Stimulated activated CD4-positive, alpha-beta T cell treated with anti-CD3 and anti-CD28 coated beads, Interleukin-15, amount 100 ng/mL, for 48 hours (primary cell): Measurements from ENCODE around the gene CTAGE15.
"Not testable (repeated sequence)": the region's sequence is repeated elsewhere in the genome, so short reads cannot be mapped to it uniquely, and the experiment has no call there.

Source experiments
- DNase-seq, 2 donors: peaks; one replicate each; pipeline ENCODE4 v3.0.0-alpha.2; 2020; ENCODE audit warnings: low read depth in 2 of 2

The CTAGE15 gene

GRCh38 chr7:143571501-143571900, at the start of gene CTAGE15:
TSS of gene CTAGE15 (plus strand) at chr7:143571801. CDS start at chr7:143571818, 17 bp downstream.
- DNase-seq: not testable (repeated sequence)

GRCh38 chr7:143522309-143522916, 49.2 kb upstream of the CTAGE15 start:
- not testable (repeated sequence) for DNase-seq

GRCh38 chr7:143531169-143531926, 40.3 kb upstream of the CTAGE15 start:
- not testable (repeated sequence) for DNase-seq

GRCh38 chr7:143531932-143532331, 39.7 kb upstream of the CTAGE15 start:
- DNase-seq: not testable (repeated sequence)

- not testable (repeated sequence) for DNase-seq
These were observed 38.3 kb upstream of the CTAGE15 start for GRCh38 chr7:143533213-143533839.

- DNase-seq: not testable (repeated sequence)
These were observed 35.2 kb upstream of the CTAGE15 start for GRCh38 chr7:143536443-143536842.

- not testable (repeated sequence) for DNase-seq
These were observed 28.1 kb upstream of the CTAGE15 start for GRCh38 chr7:143543288-143544038.

GRCh38 chr7:143555968-143556367, 15.6 kb upstream of the CTAGE15 start:
- not testable (repeated sequence) for DNase-seq

- DNase-seq: not testable (repeated sequence)
These were observed 8.3 kb upstream of the CTAGE15 start for GRCh38 chr7:143563306-143563705.

GRCh38 chr7:143566001-143566400, 5.6 kb upstream of the CTAGE15 start:
- DNase-seq: not testable (repeated sequence)

GRCh38 chr7:143588183-143588582, 16.6 kb downstream of the CTAGE15 start:
- not testable (repeated sequence) for DNase-seq

GRCh38 chr7:143589897-143590296, 18.3 kb downstream of the CTAGE15 start:
- DNase-seq: not testable (repeated sequence)

GRCh38 chr7:143598086-143598485, 26.5 kb downstream of the CTAGE15 start:
- DNase-seq: not testable (repeated sequence)

GRCh38 chr7:143603549-143603948, 31.9 kb downstream of the CTAGE15 start:
- not testable (repeated sequence) for DNase-seq

GRCh38 chr7:143606088-143606487, 34.5 kb downstream of the CTAGE15 start:
- not testable (repeated sequence) for DNase-seq

GRCh38 chr7:143615545-143615944, 43.9 kb downstream of the CTAGE15 start:
- DNase-seq: not testable (repeated sequence)

- DNase-seq: not testable (repeated sequence)
These were observed 45.6 kb downstream of the CTAGE15 start for GRCh38 chr7:143617204-143617603.

- not testable (repeated sequence) for DNase-seq
These were observed 48.5 kb downstream of the CTAGE15 start for GRCh38 chr7:143620058-143620457.

GRCh38 chr7:143620646-143621045, 49.0 kb downstream of the CTAGE15 start, which contains the start of gene TCAF2:
TSS of gene TCAF2 (plus strand) at chr7:143620974.
- peak in 1 of 2 donors; percentile 60 for DNase-seq

GRCh38 chr7:143621175-143621574, 49.6 kb downstream of the CTAGE15 start:
- DNase-seq: not testable (repeated sequence)

GRCh38 chr7:143622130-143622529, 50.5 kb downstream of the CTAGE15 start:
- DNase-seq: not testable (repeated sequence)
